Activated T-cell treated with anti-CD3 and anti-CD28 coated beads, Interleukin-2, amount 50 U/mL, for 24 hours (primary cell): Measurements from ENCODE around the gene AMOT.

ENCODE experiments used
- DNase-seq: peaks from one replicate; pipeline ENCODE4 v3.0.0-alpha.2; 2020
- H3K27ac Mint-ChIP-seq: 2 replicates; pipeline ENCODE4 v1.8.0; 2020; ENCODE audit warnings: mild to moderate bottlenecking, mixed read lengths
- H3K27me3 Mint-ChIP-seq: 2 replicates; pipeline ENCODE4 v1.8.0; 2020; ENCODE audit warnings: mixed read lengths
- H3K36me3 Mint-ChIP-seq: 2 replicates; pipeline ENCODE4 v1.8.0; 2020; ENCODE audit warnings: low read depth, mixed read lengths
- H3K4me1 Mint-ChIP-seq: 2 replicates; pipeline ENCODE4 v1.8.0; 2020; ENCODE audit warnings: low read depth, mixed read lengths
- H3K4me3 Mint-ChIP-seq: 2 replicates; pipeline ENCODE4 v1.8.0; 2020; ENCODE audit warnings: mild to moderate bottlenecking, moderate library complexity, mixed read lengths
- H3K9me3 Mint-ChIP-seq: 2 replicates; pipeline ENCODE4 v1.8.0; 2020; ENCODE audit warnings: mixed read lengths

Gene AMOT

DNA sequence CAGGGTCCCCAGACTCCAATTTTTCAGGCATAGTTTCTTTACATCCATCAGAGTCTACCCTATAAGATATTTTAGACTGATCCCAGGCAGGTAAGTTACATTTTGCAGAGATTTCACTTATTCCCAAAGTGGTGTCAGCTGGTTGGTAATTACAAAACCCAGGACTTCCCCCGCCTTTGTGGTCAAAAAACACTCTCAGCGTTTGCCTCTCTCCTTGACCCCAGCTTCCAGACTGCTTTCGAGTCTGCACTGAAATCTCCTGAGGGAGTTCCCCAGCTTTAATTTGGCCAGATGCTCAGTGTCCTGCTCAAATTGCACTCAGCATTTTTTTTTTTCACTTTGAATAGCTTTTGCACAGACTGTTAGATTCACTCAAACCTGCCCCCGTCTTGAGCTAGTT, 11.2 kb upstream of the AMOT start:
- no peaks in the 10 kb centered on the region for H3K36me3 Mint-ChIP-seq
- H3K4me3 Mint-ChIP-seq, result no peak overlapping the region
- peaks cover 62% of the 10 kb centered on the region for H3K27me3 Mint-ChIP-seq
- peaks cover 13% of the 10 kb centered on the region for H3K4me1 Mint-ChIP-seq
- DNase-seq, result no peak
- no peaks in the 10 kb centered on the region for H3K9me3 Mint-ChIP-seq
- H3K27ac Mint-ChIP-seq, result no peak overlapping the region

DNA sequence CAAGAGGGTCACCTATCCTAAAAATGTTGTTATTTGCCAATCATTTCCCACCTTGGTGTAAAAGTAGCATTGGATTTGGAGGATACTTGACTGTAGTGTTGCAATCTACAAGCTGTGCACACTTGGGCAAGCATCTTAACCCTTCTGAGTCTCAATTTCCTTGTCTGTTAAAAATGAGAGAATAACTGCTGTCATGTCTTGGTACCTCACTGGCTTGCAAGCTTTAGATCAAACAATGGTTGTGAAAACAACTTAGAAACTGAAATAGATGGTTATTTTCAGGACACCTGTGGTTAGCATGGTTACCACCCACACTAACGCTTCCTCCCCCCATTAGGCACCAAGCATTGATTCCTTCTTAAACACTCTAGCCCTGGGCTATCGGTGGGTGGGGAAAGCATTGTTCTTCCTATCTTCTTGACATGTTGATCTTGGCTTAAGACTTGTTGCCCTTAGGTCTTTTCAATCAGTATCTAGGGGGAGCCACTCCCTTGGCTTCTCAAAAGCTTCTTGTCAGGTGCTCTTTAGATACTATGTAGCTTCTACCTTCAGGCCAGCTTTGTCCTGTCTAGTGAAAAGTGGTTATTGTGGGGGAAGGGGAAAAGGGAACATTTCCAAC, 10.6 kb upstream of the AMOT start:
- Mint-ChIP-seq H3K36me3 (no peaks in the 10 kb centered on the region), H3K4me3 (no peak overlapping the region), H3K27ac (no peak overlapping the region), H3K27me3 (peaks cover 62% of the 10 kb centered on the region), H3K4me1 (peaks cover 13% of the 10 kb centered on the region), H3K9me3 (no peaks in the 10 kb centered on the region)
- no peak for DNase-seq

DNA sequence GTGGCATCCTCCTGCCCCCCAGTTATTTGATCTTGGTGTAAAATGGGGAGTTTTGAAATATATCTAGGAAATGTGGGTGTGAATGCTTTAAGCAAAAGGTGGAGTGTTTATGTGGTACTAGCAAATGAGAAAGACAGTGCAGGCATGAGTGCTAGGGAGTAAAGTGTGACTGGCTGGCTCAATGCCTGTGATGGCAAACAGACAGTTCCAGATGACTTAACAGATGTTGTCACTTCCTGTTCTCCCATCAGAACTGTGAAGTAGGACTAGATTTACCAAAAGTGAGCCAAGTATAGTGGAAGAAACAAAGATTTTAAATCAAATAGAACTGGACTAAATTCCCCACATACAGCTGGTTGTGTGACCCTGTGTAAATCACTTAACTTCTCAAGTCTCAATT, 8.4 kb upstream of the AMOT start:
- H3K27me3 Mint-ChIP-seq, result peaks cover 73% of the 10 kb centered on the region
- no peaks in the 10 kb centered on the region for H3K9me3 Mint-ChIP-seq
- no peak overlapping the region for H3K27ac Mint-ChIP-seq
- DNase-seq, result no peak
- no peak overlapping the region for H3K4me3 Mint-ChIP-seq
- no peaks in the 10 kb centered on the region for H3K36me3 Mint-ChIP-seq
- H3K4me1 Mint-ChIP-seq, result peaks cover 19% of the 10 kb centered on the region

DNA sequence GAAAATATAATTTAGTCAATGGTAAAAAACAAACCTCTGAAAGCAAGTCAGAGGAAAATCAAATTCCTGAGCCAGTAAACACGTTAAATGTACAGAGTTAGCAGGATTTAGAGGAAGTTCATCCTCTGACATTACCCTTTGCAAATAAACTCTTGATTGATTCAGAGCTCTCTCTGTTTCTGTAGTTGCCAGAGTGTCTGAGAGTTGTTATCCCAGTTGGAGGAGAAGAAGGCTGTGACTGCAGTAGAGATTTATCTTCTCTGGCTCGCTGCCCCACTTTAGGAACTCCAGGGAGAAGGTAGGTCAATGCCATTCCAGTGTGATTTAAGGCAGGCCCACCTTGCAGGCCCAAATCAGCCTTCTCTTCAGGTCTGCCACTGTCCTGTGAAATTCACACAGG, 6.2 kb upstream of the AMOT start:
- peaks cover 74% of the 10 kb centered on the region for H3K27me3 Mint-ChIP-seq
- H3K36me3 Mint-ChIP-seq, result no peaks in the 10 kb centered on the region
- H3K27ac Mint-ChIP-seq, result no peak overlapping the region
- H3K9me3 Mint-ChIP-seq, result no peaks in the 10 kb centered on the region
- H3K4me1 Mint-ChIP-seq, result peaks cover 20% of the 10 kb centered on the region
- no peak overlapping the region for H3K4me3 Mint-ChIP-seq
- no peak for DNase-seq

DNA sequence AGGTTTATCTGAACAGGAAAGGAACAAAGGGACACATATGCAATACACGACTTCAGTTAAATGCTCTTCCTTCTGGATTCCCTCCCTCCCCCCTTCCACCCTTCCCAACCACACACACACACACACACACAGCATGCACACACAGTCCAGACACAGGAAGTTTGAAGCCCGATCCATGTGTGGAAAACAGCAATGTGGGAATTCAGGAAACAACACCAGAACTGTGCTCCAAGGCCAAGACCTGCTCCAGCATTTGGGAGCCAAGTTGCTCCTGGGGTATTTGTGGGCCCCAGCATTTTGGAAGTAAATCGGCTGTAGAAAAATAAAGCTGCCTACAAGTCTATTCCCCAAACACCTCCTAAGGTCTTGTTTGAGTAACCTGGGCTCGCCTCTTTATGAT, 5.6 kb upstream of the AMOT start:
- Mint-ChIP-seq H3K36me3 (no peaks in the 10 kb centered on the region), H3K27ac (no peak overlapping the region), H3K27me3 (peaks cover 70% of the 10 kb centered on the region), H3K4me3 (no peak overlapping the region), H3K9me3 (no peaks in the 10 kb centered on the region), H3K4me1 (peaks cover 17% of the 10 kb centered on the region)
- no peak for DNase-seq

DNA sequence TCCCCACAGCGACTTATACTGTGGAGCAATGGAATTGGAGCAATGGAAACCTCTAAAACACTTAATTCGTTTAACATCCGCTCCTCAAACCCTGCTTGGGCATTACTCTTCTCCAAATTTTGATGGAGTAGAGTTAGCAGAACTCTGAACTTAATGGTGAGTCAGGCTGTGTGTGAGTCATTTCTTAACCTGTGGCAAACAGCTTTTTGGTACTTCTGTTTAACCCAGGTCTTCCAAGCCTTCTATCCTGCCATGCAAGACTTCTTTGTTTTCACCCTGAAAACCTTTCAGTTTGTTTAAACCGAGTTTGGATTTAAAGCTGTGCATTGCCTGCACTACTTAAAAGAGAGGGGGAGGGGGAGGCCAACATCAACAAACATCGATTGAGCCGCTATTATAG, 3.6 kb upstream of the AMOT start:
- Mint-ChIP-seq H3K27me3 (peaks cover 75% of the 10 kb centered on the region), H3K27ac (no peak overlapping the region), H3K9me3 (no peaks in the 10 kb centered on the region), H3K36me3 (peaks cover 3% of the 10 kb centered on the region), H3K4me1 (peaks cover 19% of the 10 kb centered on the region), H3K4me3 (no peak overlapping the region)
- no peak for DNase-seq

DNA sequence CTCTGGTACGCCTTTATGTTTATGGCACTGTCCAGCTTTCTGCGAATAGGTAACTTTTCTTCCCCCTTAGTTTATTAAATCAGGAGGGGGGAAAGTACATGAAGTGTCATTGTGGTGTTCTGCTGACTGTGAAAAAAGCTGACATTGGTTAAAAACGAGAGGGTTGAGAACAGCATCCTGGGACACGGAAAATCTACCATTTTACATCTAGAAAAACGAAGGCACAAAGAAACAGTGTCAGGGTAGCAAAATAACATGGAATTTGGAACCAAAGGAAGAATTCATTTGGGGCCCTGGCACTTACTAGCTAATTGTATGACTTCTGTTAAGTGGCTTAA, 1.2 kb upstream of the AMOT start:
- Mint-ChIP-seq H3K4me3 (peak overlapping the region; percentile 57), H3K9me3 (no peaks in the 10 kb centered on the region), H3K27ac (no peak overlapping the region), H3K4me1 (peaks cover 19% of the 10 kb centered on the region), H3K36me3 (peaks cover 3% of the 10 kb centered on the region), H3K27me3 (peaks cover 72% of the 10 kb centered on the region)
- DNase-seq, result no peak

DNA sequence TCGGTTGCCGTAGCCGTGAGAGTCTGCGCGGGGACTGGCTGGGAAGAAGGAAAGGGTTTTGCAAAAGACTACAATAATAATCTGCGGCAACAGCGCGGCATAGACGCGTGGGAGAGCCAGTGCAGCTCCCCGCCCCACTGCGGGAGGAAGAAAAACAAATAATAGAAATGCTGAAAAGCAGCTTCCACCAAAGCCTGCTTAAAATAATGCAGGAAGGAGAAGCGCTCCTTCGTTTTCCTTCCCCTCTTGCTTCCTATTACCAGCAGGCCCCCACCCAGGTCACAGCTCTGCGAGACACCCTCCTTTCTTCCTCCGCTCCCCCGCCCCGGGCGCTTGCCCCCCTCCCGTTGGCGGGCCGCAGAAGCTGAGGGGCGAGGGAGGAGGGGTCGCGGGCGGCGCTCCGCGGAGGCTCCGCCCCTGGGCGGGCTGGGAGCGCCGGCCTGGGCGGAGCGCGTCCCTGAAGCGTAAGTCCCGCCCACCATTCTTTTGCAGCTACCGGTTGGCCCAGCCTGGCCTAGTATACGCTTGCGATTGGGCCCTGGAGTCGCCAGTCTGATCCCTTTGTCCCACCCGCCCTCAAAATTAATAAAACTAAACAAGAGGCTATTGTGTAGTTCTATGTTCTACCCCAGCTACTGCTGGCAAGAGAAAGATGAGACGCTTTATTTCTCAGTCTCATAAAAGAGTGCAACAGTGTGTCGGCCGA, 636 bp upstream of the AMOT start:
- Mint-ChIP-seq H3K4me1 (peaks cover 19% of the 10 kb centered on the region), H3K27me3 (peaks cover 71% of the 10 kb centered on the region), H3K36me3 (peaks cover 3% of the 10 kb centered on the region), H3K9me3 (no peaks in the 10 kb centered on the region), H3K27ac (peak overlapping the region; percentile 75), H3K4me3 (peak overlapping the region; percentile 86)
- peak; percentile 78 for DNase-seq

DNA sequence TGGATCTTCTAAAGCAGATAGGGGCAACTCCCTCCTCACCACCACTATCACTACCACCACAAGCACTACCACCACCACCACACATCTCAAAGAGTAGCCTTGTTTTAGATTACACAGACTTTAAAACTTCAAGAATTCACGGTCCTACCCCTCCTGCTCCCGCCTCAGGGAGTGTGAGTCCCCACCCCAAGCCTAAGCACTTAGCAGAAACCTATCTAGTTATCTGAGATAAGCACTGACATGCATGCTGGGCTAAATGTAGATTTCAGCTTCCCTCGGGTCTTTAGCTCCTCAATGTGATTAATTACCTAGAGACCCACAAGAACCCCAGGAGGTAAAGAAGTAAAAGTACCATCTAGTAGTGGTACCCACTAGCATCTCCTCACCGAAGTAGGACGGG, 775 bp downstream of the AMOT start:
- Mint-ChIP-seq H3K36me3 (peaks cover 3% of the 10 kb centered on the region), H3K4me3 (peak overlapping the region; percentile 86), H3K9me3 (no peaks in the 10 kb centered on the region), H3K4me1 (peaks cover 19% of the 10 kb centered on the region), H3K27ac (no peak overlapping the region), H3K27me3 (peaks cover 60% of the 10 kb centered on the region)
- no peak for DNase-seq

DNA sequence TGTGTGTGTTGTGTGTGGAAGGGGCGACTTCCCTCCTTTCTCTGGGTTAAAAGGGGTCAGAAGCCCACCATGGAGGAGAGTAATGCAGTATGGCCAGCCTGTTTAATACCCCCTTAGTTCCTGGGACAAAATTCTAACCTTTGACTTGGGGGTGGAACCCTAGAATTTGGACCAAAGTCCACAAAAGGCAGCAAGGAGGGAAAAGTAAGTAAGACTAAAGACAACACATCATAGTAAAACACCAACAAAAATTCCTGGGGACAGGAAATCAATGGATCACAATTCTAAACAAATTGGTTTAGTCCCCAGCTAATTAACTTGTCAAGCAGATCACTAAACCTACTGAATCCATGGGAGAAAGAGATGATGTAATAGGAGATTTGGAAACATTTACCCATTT, 3.1 kb downstream of the AMOT start:
- Mint-ChIP-seq H3K27me3 (peaks cover 44% of the 10 kb centered on the region), H3K4me3 (no peak overlapping the region), H3K27ac (no peak overlapping the region), H3K9me3 (no peaks in the 10 kb centered on the region), H3K4me1 (peaks cover 12% of the 10 kb centered on the region), H3K36me3 (peaks cover 3% of the 10 kb centered on the region)
- DNase-seq, result no peak

DNA sequence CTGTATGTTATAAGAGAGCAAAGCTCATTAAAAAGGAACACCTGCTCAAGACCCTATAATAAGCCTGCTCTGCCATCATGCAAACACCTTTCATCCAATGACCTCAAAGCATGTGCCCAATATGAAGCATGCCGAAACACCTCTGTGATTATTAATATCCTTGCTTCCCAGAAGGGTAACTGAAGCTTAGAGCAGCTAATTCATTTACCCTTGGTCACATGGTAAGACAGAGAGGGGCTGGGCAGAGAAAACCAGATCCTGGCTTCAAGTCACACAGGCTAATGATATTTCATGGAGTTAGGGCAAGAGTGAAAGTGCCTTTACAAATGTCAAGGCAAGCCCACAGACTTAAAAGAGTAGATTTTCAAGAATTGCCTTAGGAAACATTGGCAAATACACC, 5.6 kb downstream of the AMOT start:
- H3K4me3 Mint-ChIP-seq, result no peak overlapping the region
- no peaks in the 10 kb centered on the region for H3K36me3 Mint-ChIP-seq
- H3K9me3 Mint-ChIP-seq, result no peaks in the 10 kb centered on the region
- H3K27me3 Mint-ChIP-seq, result peaks cover 26% of the 10 kb centered on the region
- no peak overlapping the region for H3K27ac Mint-ChIP-seq
- H3K4me1 Mint-ChIP-seq, result peaks cover 1% of the 10 kb centered on the region
- no peak for DNase-seq

DNA sequence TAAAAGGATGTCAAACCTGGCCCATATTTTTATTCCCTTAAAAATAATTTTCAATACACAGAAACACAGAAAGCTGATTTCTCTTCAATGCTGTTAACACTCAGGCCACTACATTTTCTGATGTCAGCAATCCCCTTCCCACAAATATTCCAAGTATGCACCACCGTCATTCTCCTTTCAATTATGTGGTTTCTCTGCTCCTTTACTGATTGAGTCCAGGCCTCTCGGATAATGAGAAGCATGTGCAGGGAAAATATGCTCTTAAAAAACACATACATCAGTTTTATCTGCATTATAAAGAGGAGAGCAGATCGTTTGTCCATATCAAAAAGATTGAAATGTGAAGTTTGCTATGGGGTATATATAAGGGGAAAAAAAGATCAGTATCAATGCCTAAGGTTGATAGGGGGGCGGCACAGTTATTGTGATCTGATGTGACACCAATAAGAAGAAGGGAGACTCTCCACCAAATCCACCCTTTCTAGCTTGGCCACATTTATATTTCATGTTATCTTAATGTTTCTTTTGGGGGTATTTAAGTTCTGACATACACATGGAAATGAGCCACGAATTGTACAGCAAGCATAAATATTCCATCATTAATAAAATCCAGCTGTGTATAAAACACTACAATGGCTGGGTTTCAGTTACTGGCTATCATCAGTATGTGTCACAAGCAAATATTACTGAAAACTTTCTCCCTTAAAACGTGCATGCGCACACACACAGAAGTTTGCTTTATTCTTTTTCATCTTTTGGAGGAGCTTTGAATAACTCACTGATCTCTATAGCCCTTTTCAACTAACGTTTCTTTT, 6.4 kb downstream of the AMOT start:
- no peaks in the 10 kb centered on the region for H3K36me3 Mint-ChIP-seq
- no peak overlapping the region for H3K4me3 Mint-ChIP-seq
- H3K27me3 Mint-ChIP-seq, result peaks cover 24% of the 10 kb centered on the region
- H3K9me3 Mint-ChIP-seq, result no peaks in the 10 kb centered on the region
- H3K4me1 Mint-ChIP-seq, result no peaks in the 10 kb centered on the region
- no peak overlapping the region for H3K27ac Mint-ChIP-seq
- DNase-seq, result no peak

DNA sequence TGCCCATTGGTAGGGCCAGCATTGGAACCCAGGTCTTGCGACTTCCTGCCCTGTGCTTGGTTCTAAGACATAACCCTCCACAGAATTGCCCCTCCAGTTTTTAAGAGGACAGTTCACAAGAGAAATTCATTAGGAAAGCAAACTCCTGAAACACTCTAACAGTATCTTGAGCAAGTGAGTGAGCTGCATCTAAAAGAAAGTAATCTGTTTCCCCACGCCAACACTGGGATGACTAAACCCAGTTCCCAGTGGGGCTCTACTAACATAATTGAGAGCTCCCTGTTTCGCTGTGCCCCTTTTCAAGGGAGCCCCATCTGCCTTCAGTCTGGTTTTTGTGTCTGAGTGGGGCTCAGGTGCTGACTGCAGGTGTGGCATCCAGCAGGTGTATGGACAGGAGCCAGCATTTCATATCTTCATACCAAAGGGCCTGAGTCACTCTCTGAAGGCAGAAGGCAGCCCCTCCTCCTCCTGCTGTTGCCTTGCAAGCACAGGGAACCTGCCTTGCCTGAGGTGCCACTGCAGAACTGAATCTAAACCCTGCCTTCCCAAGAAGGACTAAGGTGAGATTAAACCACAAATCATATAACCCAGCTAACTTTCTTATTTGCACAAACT, 8.0 kb downstream of the AMOT start:
- Mint-ChIP-seq H3K4me3 (no peak overlapping the region), H3K4me1 (no peaks in the 10 kb centered on the region), H3K36me3 (no peaks in the 10 kb centered on the region), H3K27ac (no peak overlapping the region), H3K27me3 (peaks cover 27% of the 10 kb centered on the region), H3K9me3 (no peaks in the 10 kb centered on the region)
- no peak for DNase-seq

DNA sequence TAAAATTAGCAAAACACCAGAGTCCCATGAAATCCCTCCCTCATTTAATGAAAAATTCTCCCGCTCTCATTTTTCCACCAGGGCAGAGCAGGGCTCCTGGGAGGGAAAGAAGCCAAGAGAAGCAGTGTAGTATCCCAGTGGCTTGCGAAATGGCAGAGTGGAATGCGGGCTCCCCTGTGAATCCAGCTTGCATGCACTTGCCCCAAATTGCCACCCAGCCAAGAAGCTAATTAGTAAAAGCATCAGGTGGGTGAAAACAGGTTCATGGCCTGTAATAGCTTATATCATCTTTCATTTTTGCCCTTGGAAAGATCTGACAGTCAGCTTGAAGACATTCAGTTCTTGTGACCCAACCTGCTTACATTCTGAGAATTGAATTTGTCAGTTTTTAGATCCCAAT, 10.1 kb downstream of the AMOT start:
- Mint-ChIP-seq H3K36me3 (no peaks in the 10 kb centered on the region), H3K27ac (no peak overlapping the region), H3K27me3 (peaks cover 38% of the 10 kb centered on the region), H3K4me3 (no peak overlapping the region), H3K9me3 (no peaks in the 10 kb centered on the region), H3K4me1 (no peaks in the 10 kb centered on the region)
- no peak for DNase-seq
